Fibroblast of lung (primary cell): ENCODE results near the gene FAM13B. TPM values are rescaled to one million over a fixed set of nuclear protein-coding genes. Genes with fewer than 3 reads are reported as not detected.

Source experiments
- DNase-seq, 2 donors: peaks; one replicate each; pipeline versions ENCODE4 v3.0.0 to v3.0.0-alpha.2; 2010; ENCODE audit warnings: low read depth in 2 of 2
- H2AFZ ChIP-seq: 2 replicates; pipeline ENCODE4 v1.5.1; 2012; ENCODE audit warnings: low read length, control low read depth, inconsistent platforms
- H3K27ac ChIP-seq: 2 replicates; pipeline ENCODE4 v1.5.1; 2011; ENCODE audit warnings: low read length, control low read depth; ENCODE audit not compliant: insufficient read depth
- H3K27me3 ChIP-seq: 2 replicates; pipeline ENCODE4 v1.5.1; 2011; ENCODE audit warnings: mild to moderate bottlenecking, low read length; ENCODE audit not compliant: control insufficient read depth, insufficient read depth
- H3K36me3 ChIP-seq: 2 replicates; pipeline ENCODE4 v1.5.1; 2011; ENCODE audit warnings: low read length; ENCODE audit not compliant: control insufficient read depth, insufficient read depth
- H3K4me1 ChIP-seq: 2 replicates; pipeline ENCODE4 v1.5.1; 2011; ENCODE audit warnings: low read length; ENCODE audit not compliant: control insufficient read depth, insufficient read depth; ENCODE audit errors: extremely low read depth
- H3K4me2 ChIP-seq: 2 replicates; pipeline ENCODE4 v1.5.1; 2011; ENCODE audit warnings: low read length, control low read depth; ENCODE audit not compliant: insufficient read depth; ENCODE audit errors: extremely low read depth
- H3K4me3 ChIP-seq, 4 experiments: fragments of 200-600 bp in 1 of 4; sonication (generic) in 1 of 4; replicated peaks in 1 of 4; 2 replicates each; pipeline ENCODE4 v1.5.1; 2011 to 2016; ENCODE audit warnings: low read length in 4 of 4, low read depth in 3 of 4, mild to moderate bottlenecking in 3 of 4, control low read depth in 2 of 4, inconsistent platforms in 1 of 4, mixed read lengths in 1 of 4; ENCODE audit not compliant: insufficient read depth in 1 of 4; ENCODE audit errors: control extremely low read depth in 1 of 4
- H3K79me2 ChIP-seq: 2 replicates; pipeline ENCODE4 v1.5.1; 2012; ENCODE audit warnings: mild to moderate bottlenecking, low read length, inconsistent platforms; ENCODE audit not compliant: control insufficient read depth, insufficient read depth
- H3K9ac ChIP-seq: 2 replicates; pipeline ENCODE4 v1.5.1; 2011; ENCODE audit warnings: mild to moderate bottlenecking, low read length, control low read depth; ENCODE audit not compliant: insufficient read depth
- H3K9me3 ChIP-seq: 2 replicates; pipeline ENCODE4 v1.5.1; 2012; ENCODE audit warnings: low read depth, low read length; ENCODE audit not compliant: control insufficient read depth, insufficient read depth
- H4K20me1 ChIP-seq: 2 replicates; pipeline ENCODE4 v1.5.1; 2011; ENCODE audit warnings: low read length; ENCODE audit not compliant: control insufficient read depth, insufficient read depth; ENCODE audit errors: extremely low read depth
- EZH2 ChIP-seq: IDR thresholded peaks from 2 replicates; pipeline ENCODE4 v1.5.1; 2012; ENCODE audit warnings: low read length, control low read depth, mild to moderate bottlenecking; ENCODE audit errors: missing control alignments
- polyA plus RNA-seq, 2 donors: library from polyadenylated mRNA; depleted of rRNA in 1 of 2; stranded (reverse) in 1 of 2; unstranded in 1 of 2; fragments of >200 nt; gene quantifications; 2 replicates each; pipeline ENCODE4 v1.2.1, GENCODE V29; 2011 to 2012; ENCODE audit warnings: missing spikeins in 1 of 2
- total RNA-seq: library from RNA; depleted of rRNA; stranded (reverse); fragments of >200 nt; gene quantifications from 2 replicates; pipeline ENCODE4 v1.2.1, GENCODE V29; 2014
- TF ChIP-seq, protein P1 (sequence below), 2 donors: IDR thresholded peaks in 1 of 2; conservative IDR thresholded peaks in 1 of 2; 1 replicate in 1 of 2; 2 replicates in 1 of 2; pipeline ENCODE4 v1.5.1; 2011 to 2012; ENCODE audit warnings: low read length in 2 of 2, control low read depth in 1 of 2, inconsistent platforms in 1 of 2, low read depth in 1 of 2, mild to moderate bottlenecking in 1 of 2

FAM13B gene
- total and polyA plus RNA-seq, 2 donors (not counting 1 experiment from before 2014, with no cell fraction given) = 20.7 to 25.1 TPM

DNA sequence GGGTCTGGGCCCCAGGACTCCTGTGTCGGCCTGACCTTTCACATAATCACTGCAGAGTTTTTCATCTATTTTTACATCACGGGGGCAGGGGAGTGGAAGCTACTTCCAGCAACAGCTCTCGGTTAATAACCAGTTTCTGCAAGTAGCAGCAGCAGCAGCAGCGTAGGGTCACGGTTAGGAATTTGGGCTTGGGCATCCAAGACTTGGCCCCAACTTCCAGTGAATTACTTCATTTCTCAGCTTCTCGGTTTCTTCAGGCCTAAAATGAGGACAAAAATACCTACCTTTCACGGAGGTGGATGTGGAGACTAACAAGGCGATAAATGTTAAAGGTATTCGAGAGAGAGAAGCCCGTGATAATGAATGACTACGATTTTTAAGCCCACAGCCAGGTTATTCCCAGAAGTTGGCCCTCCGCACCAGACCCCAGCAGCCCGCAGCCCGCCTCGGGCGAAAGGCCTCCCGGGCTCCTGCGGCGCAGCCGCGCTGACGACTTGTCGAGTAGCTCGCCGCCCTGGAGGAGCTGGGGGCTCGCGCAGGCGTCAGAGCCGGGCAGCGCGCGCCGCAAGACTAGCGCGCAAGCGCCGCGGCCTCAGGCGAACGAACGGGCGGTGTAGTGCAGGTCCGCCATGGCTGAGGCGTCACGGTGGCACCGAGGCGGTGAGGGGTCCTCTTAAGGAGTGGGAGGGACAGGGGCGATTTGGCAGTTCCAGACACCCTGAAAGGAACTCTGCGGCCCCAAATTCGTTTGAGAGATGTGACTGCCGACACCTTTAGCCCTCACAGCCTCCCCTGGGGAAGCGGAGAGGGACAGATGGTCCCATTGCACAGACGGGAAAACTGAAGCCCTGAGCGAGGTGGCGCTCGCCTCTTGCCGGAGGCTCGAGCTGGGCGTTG lies 143.8 kb downstream of the FAM13B start, which contains the start of gene PKD2L2:
Gene PKD2L2, plus strand, starts transcription at position 595 of the 897 bp plus-strand sequence. Its CDS starts 35 bp downstream, at position 630.
- peak within 1 kb of the TSS; percentile 65 for H3K27ac ChIP-seq
- H3K4me3 ChIP-seq = peak within 1 kb of the TSS; percentile 40 to 59 (median 54)
- no peaks in the 10 kb centered on the region for H3K4me1 ChIP-seq
- H3K9ac ChIP-seq = peak within 1 kb of the TSS; percentile 41
- peak; percentile 88 to 90 for DNase-seq
- H3K79me2 ChIP-seq = no peaks in the 10 kb centered on the region
- peak within 1 kb of the TSS; percentile 90 for H2AFZ ChIP-seq
- no peaks in the 10 kb centered on the region for H3K36me3 ChIP-seq
- H4K20me1 ChIP-seq = no peaks in the 10 kb centered on the region
- TF ChIP-seq, protein P1, sequence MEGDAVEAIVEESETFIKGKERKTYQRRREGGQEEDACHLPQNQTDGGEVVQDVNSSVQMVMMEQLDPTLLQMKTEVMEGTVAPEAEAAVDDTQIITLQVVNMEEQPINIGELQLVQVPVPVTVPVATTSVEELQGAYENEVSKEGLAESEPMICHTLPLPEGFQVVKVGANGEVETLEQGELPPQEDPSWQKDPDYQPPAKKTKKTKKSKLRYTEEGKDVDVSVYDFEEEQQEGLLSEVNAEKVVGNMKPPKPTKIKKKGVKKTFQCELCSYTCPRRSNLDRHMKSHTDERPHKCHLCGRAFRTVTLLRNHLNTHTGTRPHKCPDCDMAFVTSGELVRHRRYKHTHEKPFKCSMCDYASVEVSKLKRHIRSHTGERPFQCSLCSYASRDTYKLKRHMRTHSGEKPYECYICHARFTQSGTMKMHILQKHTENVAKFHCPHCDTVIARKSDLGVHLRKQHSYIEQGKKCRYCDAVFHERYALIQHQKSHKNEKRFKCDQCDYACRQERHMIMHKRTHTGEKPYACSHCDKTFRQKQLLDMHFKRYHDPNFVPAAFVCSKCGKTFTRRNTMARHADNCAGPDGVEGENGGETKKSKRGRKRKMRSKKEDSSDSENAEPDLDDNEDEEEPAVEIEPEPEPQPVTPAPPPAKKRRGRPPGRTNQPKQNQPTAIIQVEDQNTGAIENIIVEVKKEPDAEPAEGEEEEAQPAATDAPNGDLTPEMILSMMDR (conservative IDR thresholded peaks at IDR 0.05 in 1 of 2, IDR thresholded peaks at IDR 0.05 in 1 of 2; ENCODE audit: low read depth in 1 of 2, low read length in 2 of 2) = peak in 1 of 2 donors; percentile 7
- no peak for TF ChIP-seq EZH2
- H3K9me3 ChIP-seq = no peaks in the 10 kb centered on the region
- H3K27me3 ChIP-seq = no peaks in the 10 kb centered on the region
- H3K4me2 ChIP-seq = peak within 1 kb of the TSS; percentile 87

GRCh38 chr5:137888466-137888862 lies 144.4 kb downstream of the FAM13B start:
- Histone ChIP-seq H3K4me3 (peak overlapping the region in 3 of 4 experiments; percentile 40 to 59 (median 56)), H3K27ac (peak overlapping the region; percentile 65), H3K27me3 (no peaks in the 10 kb centered on the region), H3K36me3 (no peaks in the 10 kb centered on the region), H3K9ac (no peak overlapping the region), H4K20me1 (no peaks in the 10 kb centered on the region), H3K4me1 (no peaks in the 10 kb centered on the region), H3K9me3 (no peaks in the 10 kb centered on the region), H3K4me2 (peak overlapping the region; percentile 87), H3K79me2 (no peaks in the 10 kb centered on the region), H2AFZ (peak overlapping the region; percentile 90)
- TF ChIP-seq EZH2 = no peak
- TF ChIP-seq, protein P1 (conservative IDR thresholded peaks at IDR 0.05 in 1 of 2, IDR thresholded peaks at IDR 0.05 in 1 of 2; ENCODE audit: low read depth in 1 of 2, low read length in 2 of 2) = no peak
- peak in 1 of 2 donors; percentile 1 for DNase-seq

Other genes starting within 250 kb of the FAM13B start
- not detected in 2 replicates for gene MYOT, start 165.2 kb downstream of the FAM13B start, total RNA-seq
- not detected in 2 replicates for gene MYOT, start 165.2 kb downstream of the FAM13B start, polyA plus RNA-seq
- 0.26 TPM in 1 of 2 replicates, not detected in the other for gene PKD2L2, start 143.6 kb downstream of the FAM13B start, total RNA-seq
- not detected in 2 replicates for gene PKD2L2, start 143.6 kb downstream of the FAM13B start, polyA plus RNA-seq
- not detected in 2 replicates for gene WNT8A, start 51.0 kb upstream of the FAM13B start, total RNA-seq
- gene WNT8A, start 51.0 kb upstream of the FAM13B start, polyA plus RNA-seq = not detected in 2 replicates
- 2.5 and 3.3 TPM in 2 replicates for gene NME5, start 106.3 kb upstream of the FAM13B start, total RNA-seq
- gene NME5, start 106.3 kb upstream of the FAM13B start, polyA plus RNA-seq = 1.2 and 1.8 TPM in 2 replicates
- 38.5 and 47.4 TPM in 2 replicates for gene BRD8, start 145.6 kb upstream of the FAM13B start, total RNA-seq
- gene BRD8, start 145.6 kb upstream of the FAM13B start, polyA plus RNA-seq = 52.1 and 62.2 TPM in 2 replicates
- gene KIF20A, start 146.0 kb upstream of the FAM13B start, total RNA-seq = 1.8 and 23.8 TPM in 2 replicates
- gene KIF20A, start 146.0 kb upstream of the FAM13B start, polyA plus RNA-seq = 17.4 and 68.7 TPM in 2 replicates
- 21.3 and 26.8 TPM in 2 replicates for gene CDC23, start 180.2 kb upstream of the FAM13B start, total RNA-seq
- gene CDC23, start 180.2 kb upstream of the FAM13B start, polyA plus RNA-seq = 28.8 and 31.8 TPM in 2 replicates
- not detected in 2 replicates for gene GFRA3, start 241.5 kb upstream of the FAM13B start, total RNA-seq
- gene GFRA3, start 241.5 kb upstream of the FAM13B start, polyA plus RNA-seq = not detected in 2 replicates